ENCODE results near the gene MYO10.
"Not testable (repeated sequence)": the region's sequence is repeated elsewhere in the genome, so short reads cannot be mapped to it uniquely, and the experiment has no call there.

Gene MYO10

DNA sequence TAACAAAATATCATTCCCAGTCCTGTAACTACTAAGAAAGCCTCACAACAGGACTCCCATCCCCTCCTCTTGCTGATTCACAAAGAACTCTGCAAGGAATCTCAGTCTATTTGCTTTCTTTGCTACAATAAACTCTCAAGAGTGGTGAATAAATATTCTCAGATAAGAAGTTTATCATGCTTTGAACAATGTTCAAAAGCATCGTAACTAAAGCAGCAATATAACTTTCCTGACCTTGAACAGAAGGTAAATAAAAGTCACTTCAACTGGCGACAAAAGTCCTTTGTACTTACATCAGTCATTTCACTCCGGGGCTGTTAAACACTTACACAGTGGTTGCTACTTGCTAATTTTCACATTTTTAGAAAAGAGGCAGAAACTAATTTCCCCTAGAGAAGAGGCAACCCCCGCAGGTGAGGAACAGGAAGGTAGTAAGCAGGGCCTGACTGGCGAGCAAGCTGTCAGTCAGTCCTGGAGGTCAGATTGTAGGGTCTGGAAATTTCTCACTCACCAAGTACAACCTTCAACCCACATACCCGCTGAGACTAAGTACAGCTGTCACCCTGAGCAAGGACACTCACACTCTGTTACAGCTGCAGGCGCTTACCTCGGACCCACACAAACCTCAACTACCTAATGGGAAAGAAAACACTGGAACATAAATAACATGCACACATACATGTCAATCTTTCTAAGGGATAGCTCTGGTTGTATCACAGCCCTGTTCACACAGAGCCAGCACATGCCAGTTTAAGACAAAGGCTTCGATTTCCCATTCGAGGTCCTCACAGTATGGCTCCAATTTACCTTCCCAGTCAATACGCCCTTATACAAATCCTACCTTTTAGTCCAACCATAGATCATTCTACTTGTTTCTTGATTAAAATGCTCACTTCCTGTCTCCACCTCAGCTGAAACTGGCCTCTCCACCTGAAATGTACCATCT is 214.7 kb downstream of the MYO10 start:
- DNase-seq (ENCODE audit: low read depth in 2 of 3, low spot score in 2 of 3), result no peak

DNA sequence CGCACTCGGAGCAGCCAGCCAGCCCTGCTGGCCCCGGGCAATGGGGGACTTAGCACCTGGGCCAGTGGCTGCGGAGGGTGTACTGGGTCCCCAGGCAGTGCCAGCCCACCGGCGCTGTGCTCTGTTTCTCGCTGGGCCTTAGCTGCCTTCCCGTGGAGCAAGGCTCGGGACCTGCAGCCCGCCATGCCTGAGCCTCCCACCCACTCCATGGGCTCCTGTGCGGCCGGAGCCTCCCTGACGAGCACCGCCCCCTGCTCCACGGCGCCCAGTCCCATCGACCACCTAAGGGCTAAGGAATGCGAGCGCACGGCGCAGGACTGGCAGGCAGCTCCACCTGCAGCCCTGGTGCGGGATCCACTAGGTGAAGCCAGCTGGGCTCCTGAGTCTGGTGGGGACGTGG is 218.1 kb downstream of the MYO10 start:
- DNase-seq (ENCODE audit: low read depth in 2 of 3, low spot score in 2 of 3), result not testable (repeated sequence)

DNA sequence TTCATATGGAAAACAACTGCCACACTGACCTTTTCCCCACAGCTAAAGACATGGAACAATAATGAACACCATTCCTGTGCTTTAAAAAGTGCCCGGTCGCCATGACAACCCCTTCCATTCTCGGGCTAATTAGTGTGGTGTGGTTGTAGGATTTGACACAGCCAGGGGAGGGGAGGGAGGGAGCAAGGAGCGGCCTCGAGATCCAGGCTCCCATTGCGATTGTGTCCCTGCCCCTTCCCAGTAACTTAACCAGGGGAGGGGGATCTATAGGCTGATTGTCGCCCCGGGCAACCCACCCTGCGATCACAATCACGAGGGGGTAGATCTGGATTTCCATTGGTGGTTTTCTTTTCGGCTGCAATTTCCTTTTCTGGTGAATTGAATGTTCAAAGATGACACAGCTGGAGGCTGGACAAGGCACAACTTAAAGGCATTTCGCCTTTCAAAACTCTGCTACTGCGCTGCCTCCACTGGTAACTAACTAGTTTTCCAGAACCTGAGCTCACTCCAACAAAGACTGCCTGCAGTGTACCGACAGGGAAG is 222.6 kb downstream of the MYO10 start:
- no peak for DNase-seq (ENCODE audit: low read depth in 2 of 3, low spot score in 2 of 3)

- no peak for DNase-seq (ENCODE audit: low read depth in 2 of 3, low spot score in 2 of 3)
Measured at GRCh38 chr5:16712620-16713019, 223.5 kb downstream of the MYO10 start.

DNA sequence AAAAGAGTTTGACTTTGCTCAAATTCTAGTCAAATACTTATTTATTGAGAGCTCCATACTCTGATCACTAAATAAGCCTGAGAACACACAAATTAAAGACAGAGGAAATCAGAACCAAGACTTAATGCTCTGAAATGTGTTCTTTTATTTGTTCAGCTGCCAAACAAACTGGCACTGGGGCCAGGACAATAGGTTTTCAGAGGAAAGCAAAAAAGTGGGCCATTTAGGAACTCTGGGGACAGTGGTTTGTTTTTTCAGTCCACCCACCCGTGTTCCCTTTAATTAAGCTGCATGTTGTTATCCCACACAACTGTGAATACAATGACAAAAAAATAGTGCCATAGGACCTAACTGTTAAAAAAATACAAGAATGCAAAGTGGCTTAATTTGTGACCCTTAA is 223.9 kb downstream of the MYO10 start:
- DNase-seq (ENCODE audit: low read depth in 2 of 3, low spot score in 2 of 3), result no peak

DNA sequence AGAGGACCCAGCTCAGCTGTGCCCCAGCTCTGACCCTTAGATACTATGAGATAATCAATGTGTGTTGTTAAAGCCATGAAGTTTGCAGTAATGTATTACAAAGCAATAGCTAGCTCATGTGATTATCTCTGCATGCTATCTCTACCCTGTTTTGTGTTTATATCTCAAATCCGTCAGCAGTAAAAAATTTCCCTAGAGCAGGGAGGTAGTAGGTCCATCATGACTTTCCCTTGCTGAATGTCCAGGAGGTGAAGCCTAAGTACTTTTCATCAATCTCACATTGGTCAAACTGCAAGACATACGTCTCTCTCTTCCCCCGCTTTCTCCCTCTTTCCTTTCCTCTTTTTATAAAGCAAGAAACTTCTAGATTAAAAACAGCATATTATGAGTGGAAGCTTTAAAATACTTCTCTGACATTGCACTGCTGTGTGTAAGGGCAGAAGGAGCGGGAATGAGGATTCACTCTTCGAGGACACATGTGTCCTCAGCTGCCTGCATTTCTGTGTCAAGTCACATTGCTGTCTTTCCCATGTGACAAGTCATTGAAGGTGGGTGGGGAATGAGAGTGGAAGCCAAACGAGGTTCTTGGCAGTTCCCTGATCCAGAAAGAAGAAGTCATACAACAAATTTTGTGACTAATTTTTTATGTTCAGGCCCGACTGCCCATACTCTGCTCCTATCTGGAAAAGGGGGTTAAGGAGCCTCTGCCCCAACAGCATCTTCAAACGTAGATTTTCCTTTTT is 226.2 kb downstream of the MYO10 start:
- DNase-seq (ENCODE audit: low read depth in 2 of 3, low spot score in 2 of 3), result no peak

- DNase-seq (ENCODE audit: low read depth in 2 of 3, low spot score in 2 of 3), result no peak
Measured at GRCh38 chr5:16707869-16708192, 228.3 kb downstream of the MYO10 start.

GRCh38 chr5:16707168-16707868 is 228.8 kb downstream of the MYO10 start:
- DNase-seq (ENCODE audit: low read depth in 2 of 3, low spot score in 2 of 3), result no peak

DNA sequence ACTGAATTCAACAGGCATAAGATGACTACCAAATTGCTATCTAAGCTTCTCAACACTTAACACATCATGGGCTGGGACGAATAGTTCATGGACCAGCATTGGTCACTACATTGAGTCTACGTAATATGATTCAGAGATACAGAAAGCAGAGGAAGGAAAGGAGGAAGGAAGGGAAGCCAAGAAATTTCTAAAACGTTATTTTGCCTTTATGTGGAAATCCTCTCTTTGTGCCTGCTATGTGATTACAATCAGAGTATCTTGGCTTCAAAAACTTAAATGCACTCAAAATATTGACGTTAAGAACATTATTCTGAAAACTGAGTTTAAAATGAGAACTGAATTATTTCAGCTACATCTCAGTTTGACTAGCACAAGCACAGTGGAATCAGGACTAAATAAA is 231.1 kb downstream of the MYO10 start:
- no peak for DNase-seq (ENCODE audit: low read depth in 2 of 3, low spot score in 2 of 3)

GRCh38 chr5:16702964-16703363 is 233.1 kb downstream of the MYO10 start:
- DNase-seq (ENCODE audit: low read depth in 2 of 3, low spot score in 2 of 3), result no peak

GRCh38 chr5:16701134-16702099 is 234.7 kb downstream of the MYO10 start:
- DNase-seq (ENCODE audit: low read depth in 2 of 3, low spot score in 2 of 3), result no peak

- DNase-seq (ENCODE audit: low read depth in 2 of 3, low spot score in 2 of 3), result no peak
Measured at GRCh38 chr5:16700081-16700480, 236.0 kb downstream of the MYO10 start.

DNA sequence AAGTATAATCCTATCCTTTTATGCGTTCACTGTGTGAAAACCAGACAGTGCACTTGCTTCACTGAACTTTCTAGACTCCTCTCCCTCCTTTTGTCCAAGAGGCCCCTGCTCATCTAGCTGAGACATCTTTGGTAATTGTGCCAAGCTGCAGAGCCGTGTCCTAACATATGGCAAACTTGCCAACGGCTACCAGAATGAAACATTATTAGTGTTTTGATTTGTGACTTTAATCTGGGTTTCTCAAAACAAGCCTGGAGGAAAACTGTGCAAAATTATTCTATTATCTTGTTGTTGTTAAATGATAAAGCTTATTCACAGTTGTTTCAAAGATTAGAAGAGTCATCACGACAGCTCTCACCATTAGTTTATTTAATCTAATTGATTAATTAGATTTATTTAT is 240.3 kb downstream of the MYO10 start:
- no peak for DNase-seq (ENCODE audit: low read depth in 2 of 3, low spot score in 2 of 3)

GRCh38 chr5:16693879-16694278 is 242.2 kb downstream of the MYO10 start:
- no peak for DNase-seq (ENCODE audit: low read depth in 2 of 3, low spot score in 2 of 3)

DNA sequence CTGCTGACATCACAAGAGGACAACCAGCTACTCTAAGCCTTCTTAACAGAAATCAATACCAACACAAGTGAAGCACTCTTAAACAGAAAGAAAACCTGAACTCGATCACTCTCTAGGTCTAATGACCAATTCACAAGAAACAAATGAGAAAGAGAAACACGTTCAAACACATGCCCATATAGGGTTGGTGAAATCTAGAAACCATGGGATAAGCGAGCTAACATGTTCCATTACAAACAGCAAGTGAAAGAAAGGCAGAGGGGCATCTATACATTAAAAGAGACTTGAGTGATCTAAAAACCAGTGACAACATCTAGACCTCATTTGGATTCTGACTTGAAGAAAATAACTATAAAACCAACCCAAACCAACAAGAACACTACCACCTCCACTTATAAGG is 244.4 kb downstream of the MYO10 start:
- DNase-seq (ENCODE audit: low read depth in 2 of 3, low spot score in 2 of 3), result no peak

DNA sequence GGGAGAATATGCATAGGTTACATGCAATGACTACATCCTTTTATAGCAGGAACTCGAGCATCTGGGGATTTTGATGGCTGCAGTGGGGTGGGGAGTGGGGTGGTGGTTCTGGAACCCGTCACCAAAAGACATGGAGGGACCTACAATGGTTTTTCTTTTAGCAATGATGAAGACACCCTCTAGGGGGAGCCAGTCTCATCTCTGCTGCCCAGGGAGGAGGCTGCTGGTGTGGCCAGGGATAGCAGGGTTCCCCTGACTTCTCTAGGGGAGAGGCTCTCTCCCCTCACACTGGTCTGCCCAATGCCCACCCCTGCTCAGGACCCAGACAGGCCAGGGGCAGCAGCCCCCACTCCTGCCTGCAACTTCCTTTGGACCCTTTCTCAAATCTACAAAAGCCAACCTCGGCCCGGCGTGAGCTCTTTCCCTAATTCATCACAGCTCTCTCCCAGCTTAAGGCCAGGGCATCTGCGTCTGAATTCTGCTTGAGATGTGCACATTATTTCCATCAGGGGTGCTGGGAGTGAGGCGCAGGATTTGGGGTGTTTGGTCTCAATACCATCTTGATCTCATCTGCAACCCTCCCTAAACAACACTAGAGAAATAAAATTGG is 245.7 kb downstream of the MYO10 start:
- DNase-seq (ENCODE audit: low read depth in 2 of 3, low spot score in 2 of 3), result no peak

GRCh38 chr5:16687898-16688297 is 248.2 kb downstream of the MYO10 start:
- DNase-seq (ENCODE audit: low read depth in 2 of 3, low spot score in 2 of 3), result no peak

DNA sequence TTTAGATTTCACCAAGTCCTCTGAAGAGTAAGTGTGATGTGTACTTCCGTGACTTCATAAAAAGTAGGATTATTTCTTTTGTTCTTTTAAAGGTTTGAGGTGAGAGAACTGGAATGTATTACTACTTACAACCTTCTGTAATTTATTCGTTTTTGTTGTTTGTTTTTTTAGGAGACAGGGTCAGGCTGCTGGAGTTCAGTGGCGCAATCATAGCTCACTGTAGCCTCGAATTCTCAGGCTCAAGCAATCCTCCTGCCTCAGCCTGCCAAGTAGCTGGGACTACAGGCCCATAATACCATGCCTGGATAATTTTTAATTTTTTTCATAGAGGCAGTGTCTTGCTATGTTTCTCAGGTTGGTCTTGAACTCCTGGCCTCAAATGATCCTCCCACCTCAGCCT is 251.0 kb downstream of the MYO10 start:
- DNase-seq (ENCODE audit: low read depth in 2 of 3, low spot score in 2 of 3), result no peak

DNA sequence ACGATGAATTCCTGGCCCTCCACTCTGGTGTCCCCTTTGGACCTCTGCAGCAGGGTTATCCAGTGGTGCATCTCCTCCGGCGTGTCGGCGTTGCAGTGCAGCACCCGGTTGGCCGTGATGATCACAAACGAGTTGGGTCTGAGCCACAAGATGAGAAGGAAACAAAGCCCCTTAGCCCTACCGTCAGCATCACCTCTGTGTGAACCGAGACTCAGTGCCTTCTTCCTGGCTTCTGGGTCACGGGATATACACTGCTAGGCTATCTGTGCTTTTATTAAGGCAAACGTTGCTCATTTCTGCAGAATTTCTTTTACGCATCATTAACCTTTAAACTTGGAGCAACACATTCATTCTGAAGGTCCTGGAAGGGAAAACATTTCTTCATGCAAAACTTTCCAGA is 254.2 kb downstream of the MYO10 start:
- DNase-seq (ENCODE audit: low read depth in 2 of 3, low spot score in 2 of 3), result no peak

GRCh38 chr5:16679863-16680262 is 256.2 kb downstream of the MYO10 start:
- no peak for DNase-seq (ENCODE audit: low read depth in 2 of 3, low spot score in 2 of 3)
